CD4-positive, alpha-beta T cell treated with Interleukin-2 at 100 ng/mL for 4 hours (primary cell): ENCODE data around the gene SERINC2.
A peak's percentile ranks its signal among the peaks of the same experiment; 100 is the strongest.
"Not testable (repeated sequence)": the region's sequence is repeated elsewhere in the genome, so short reads cannot be mapped to it uniquely, and the experiment has no call there.

ENCODE experiments used
- DNase-seq: peaks from one replicate; pipeline ENCODE4 v3.0.0-alpha.2; 2020; ENCODE audit warnings: low spot score

The SERINC2 gene

DNA sequence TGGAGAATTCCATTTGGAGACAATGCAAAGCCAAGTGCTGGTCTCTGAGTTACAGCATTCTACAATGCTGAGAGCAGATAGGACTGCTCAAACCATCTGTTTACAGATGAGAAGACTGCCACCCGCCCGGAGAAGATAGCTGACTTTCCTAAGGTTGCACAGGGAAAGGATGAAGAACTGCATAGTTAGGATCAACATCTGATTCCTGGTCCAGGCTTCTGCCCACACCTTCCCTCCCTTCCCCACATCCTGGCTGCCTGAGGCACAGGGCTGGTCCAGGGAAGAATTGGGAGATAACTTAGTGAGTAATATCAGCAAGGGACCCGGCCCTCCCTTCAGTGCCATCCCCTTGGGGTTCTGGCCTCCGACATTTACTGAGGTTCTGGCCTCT is 2.0 kb downstream of the SERINC2 start:
- no peak for DNase-seq

DNA sequence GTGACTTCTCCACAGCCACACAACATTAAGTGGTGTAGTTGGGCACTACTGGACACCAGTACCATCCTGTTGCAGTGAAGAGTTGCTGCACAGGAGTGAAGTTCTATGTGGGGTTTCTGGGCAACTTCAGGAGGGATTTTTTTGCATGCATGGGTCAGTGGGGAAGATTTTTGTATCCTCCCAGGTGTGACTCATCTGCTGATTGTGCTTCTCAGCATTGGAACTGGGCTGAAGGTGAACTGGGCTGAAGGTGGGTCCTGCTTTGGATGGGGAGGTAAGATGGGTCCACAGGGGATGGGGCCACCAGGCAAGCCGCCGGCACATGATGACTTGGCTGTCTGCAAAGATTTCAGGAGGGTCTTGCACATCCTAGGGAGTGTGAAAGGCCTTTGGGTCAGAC is 2.6 kb downstream of the SERINC2 start:
- no peak for DNase-seq

DNA sequence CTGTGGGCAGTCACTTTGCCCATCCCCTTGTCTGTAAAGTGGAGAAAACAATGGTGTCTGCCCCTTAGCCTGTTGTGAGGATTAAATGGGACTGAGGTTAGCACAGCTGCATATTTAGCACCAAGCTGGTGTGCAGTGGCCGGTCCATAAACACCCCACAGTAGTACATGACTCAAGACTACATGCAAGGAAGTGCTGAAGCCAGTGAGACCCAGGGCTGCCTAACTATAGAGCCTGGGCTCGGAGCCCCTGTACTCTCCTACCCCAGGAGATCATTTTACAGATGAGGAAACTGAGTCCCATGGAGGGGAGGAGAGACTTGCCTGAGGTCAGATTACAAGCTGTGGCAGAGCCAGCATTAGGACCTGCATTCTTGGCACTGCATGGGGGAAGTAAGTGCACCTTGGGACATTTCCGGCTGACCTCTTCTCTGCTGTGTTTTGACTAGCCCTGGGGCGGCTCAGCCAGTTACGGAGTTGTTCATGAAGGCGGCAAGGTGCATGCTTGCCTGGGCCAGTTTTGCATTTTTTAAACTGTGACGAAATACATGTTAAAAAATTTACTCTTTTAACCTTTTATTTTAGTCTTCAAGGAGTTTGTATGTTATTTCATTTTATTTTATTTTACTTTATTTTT is 3.2 kb downstream of the SERINC2 start:
- no peak for DNase-seq

DNA sequence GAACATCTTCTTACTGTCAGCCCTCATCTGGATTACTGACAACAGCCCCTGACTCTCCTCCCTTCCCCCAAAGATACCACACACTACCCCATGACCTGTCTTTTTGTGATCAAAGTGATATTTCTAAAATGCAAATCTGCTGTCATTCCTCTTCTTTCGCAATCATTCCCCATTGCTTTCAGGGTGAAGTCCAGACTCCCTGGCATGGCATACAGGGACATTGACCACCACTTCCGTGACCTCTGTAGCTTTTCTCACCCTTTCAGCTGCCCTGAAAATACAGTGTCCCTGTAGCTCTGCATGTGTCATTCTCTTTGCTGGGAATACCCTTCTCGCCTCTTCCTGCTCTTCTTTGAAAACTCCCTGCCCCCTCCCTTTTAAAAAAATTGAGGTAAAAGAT is 4.1 kb downstream of the SERINC2 start:
- DNase-seq: no peak

DNA sequence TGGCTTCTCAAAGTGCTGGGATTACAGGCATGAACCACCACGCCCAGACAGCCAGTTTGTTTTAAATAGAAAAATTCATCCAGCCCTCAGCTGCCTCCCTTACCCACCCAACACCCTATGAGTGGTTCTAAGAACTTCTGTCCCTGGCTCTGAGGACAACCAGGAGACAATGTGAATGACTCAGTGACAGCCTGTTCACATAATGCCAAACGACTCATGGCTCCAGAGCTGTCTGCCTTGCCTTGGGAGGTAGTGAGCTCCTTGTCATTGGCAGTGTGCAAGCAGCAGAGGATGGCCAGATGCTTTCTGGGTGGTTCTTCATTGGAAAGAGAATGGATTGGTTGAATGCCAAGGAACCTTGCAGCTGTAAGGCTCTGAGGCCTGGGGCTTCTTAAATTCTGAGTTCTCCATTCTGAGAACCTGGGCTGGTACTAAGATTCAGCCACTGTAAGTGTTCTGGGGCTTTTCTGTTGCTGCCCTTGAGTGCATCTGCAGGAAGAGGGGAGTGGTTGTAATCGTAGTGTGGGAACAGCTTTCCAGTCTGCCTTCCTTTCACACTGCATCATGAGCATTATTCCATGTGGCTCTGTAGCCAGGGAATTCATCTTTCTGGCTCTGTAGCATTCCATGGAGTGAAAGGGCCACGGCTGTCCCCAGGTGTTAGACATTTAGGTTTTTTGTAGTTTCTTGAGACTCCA is 5.8 kb downstream of the SERINC2 start:
- no peak for DNase-seq

DNA sequence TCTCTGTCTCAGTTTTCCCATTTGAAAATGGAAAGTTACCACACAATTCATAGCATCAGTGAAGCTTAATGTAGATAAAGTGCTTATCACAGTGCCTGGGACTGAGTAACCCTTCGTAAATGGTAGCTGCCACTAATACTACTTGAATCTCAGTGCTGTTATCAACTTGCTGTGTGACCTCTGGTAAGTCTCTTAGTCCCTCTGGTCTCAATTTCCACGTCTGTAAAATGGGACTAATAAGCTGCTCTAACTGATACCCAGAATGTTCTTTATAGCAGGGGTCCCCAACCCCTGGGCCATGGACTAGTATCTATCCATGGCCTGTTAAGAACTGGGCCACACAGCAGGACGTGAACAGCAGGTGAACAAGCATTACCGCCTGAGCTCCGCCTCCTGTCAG is 7.7 kb downstream of the SERINC2 start:
- DNase-seq: no peak

DNA sequence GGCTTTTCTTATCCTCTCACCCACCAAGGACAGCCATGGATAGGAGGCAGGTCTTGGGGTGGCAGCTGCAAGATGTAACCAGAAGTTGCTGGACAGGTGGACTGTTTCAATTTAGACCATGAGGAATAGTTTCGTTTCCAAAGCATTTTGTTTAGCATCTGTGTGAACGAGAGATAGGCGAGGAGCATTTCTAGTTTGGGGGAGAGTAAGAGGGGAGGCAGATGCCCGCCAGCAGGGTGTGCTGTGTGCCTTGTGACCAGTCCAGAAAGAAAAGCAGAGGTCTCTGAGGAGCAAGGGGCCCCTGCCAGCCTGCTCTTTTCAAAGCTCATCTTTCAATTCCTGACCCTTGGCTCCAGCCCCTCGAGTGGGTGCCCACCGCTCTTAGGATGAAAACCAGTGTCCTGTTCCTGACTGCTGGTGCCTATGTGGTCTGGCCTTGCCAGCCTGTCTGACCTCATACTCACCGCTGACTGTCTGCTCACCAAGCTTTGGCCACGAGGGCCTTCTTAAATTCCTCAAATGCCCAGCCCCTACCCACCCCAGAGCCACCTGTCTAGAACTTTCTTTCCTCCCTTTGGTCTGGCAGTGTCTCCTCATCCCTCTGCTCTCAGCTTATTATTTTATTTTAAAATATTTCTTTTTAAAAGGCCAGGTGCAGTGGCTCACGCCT is 8.5 kb downstream of the SERINC2 start:
- DNase-seq: no peak

DNA sequence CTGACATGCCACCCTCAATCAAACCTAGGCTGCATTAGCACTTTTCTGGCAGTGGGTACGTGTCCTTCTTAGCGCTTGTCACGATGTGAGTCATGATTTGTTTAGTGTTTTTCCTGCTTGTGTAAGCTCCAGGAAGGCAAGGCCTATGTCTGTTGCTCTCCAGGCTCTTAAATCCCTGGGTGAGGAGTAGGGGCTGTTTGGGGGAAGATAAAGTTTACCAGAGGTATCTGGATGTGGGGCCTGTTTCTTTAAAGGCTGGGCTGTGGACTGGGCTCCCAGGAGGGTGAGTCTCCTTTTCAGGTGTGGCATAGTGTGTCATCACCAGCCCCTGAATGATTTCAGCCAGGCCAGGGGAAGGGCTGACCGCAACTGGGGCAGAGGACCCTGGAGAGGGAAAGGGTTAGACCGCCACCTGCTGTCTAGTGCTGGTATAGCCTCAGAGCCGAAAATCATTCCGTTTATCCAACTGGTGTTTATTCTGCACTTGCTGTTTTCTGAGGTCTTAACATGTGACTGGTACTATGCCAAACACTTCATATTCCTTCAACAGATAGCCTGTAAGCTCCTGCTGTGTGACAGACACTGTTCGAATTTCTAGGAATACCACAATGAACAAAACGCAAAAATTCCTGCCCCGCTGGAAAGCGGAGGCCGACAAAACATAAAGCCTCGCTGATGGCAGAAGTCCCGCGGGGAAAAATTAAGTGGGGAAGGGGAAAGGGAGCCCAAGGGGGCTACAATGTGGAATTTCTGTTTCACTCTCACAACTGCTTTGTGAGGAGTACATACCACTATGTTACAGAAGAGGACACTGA is 9.7 kb downstream of the SERINC2 start:
- peak; percentile 67 for DNase-seq

DNA sequence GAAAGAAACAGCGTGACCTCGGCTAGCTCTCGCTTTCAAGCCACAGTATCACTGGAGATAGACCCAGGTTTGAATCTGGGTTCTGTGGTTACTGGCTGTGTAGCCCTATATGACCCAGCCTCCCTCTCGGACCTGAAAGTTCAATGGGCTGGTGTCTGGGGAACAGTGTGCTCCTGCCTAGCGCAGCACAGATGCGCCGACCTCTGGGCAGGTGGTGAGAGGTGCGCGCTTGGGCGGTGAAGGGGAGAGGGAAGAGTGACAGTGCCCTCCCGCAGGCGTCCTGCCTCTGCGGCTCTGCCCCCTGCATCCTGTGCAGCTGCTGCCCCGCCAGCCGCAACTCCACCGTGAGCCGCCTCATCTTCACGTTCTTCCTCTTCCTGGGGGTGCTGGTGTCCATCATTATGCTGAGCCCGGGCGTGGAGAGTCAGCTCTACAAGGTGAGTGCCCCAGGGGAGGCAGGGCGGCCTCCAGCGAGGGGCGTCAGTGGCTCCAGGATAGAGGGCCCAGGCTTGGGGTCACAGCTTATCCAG is 10.5 kb downstream of the SERINC2 start:
- DNase-seq: no peak

DNA sequence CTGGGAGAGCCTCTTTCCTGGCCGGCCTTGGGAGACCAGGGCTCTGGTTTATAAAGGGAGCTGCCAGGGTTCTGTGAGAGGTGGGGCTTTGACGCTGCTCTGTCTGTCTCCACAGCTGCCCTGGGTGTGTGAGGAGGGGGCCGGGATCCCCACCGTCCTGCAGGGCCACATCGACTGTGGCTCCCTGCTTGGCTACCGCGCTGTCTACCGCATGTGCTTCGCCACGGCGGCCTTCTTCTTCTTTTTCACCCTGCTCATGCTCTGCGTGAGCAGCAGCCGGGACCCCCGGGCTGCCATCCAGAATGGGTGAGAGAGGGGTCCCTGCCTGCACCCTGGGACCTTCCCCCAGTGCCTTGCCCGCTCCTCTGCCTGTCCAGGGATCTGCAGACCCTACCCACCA is 11.6 kb downstream of the SERINC2 start:
- DNase-seq: no peak

DNA sequence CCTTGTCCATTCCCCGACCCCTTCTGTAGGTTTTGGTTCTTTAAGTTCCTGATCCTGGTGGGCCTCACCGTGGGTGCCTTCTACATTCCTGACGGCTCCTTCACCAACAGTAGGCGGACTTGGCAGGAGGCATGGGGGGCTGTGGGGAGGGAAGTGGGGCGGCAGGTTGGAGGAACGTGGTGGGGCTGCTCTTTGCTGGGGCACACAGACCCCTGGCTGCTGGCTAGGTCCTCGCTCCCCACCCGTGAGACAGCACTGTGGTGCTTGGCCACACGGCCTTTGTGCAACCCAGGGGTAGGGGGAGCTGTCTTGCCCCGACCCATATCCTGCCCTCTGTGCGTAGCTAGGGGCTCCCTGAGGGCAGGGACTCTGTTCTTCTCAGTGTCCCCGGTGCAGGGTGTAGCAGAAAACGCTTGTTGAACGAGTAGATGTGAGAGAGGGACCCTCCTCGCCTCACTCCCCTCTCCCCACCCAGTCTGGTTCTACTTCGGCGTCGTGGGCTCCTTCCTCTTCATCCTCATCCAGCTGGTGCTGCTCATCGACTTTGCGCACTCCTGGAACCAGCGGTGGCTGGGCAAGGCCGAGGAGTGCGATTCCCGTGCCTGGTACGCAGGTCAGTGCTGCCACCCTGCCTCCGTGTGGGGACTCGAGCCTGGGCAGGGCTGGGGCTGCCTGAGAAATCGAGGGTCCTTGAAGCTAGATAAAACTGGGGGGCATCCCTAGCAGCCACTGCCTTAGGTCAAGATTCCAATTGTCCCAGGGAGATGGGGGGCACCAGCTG is 12.5 kb downstream of the SERINC2 start:
- DNase-seq: no peak

DNA sequence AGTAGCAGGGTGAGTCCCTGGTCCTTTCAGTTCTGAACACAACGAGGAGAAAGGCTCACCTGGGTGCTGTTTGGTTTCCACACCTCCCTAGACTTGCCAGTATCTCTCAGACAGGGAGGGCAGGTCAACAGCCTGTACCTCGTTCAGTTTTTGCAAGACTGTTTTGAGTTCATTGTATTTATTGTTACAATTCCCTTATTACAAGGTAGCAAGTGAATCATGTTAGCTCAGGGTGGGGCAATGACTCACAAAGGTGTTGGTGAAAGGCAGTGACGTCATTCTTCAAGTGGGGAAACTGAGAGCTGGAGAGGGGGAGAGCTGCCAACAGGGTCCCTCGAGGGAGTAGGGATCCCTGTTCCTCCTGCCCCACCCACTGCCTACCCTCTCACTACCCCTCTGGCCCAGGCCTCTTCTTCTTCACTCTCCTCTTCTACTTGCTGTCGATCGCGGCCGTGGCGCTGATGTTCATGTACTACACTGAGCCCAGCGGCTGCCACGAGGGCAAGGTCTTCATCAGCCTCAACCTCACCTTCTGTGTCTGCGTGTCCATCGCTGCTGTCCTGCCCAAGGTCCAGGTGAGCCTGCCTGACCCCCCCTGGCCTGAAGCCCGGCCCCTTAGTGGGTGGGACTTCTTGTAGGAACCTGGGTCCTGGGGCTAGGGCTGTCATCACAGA is 13.4 kb downstream of the SERINC2 start:
- DNase-seq: no peak

DNA sequence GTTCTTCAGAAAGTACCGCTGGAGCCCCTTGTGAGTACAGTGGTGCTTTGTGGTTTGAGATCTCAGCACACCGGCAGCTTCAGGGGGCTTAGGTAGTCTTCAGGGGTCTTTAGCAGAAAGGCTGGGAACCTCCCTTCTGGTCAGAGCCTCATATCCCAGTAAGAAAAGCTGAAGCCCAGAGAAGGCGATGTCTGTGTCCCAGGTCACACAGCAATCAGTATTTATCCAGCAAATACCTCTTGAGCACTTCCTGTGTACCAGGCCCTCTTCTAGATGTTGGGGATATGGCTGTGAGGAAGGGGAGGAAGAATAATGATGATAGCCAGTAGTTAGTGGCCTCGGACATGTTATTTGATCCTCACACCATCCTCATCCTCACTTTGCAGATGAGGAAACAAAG is 14.3 kb downstream of the SERINC2 start:
- no peak for DNase-seq

DNA sequence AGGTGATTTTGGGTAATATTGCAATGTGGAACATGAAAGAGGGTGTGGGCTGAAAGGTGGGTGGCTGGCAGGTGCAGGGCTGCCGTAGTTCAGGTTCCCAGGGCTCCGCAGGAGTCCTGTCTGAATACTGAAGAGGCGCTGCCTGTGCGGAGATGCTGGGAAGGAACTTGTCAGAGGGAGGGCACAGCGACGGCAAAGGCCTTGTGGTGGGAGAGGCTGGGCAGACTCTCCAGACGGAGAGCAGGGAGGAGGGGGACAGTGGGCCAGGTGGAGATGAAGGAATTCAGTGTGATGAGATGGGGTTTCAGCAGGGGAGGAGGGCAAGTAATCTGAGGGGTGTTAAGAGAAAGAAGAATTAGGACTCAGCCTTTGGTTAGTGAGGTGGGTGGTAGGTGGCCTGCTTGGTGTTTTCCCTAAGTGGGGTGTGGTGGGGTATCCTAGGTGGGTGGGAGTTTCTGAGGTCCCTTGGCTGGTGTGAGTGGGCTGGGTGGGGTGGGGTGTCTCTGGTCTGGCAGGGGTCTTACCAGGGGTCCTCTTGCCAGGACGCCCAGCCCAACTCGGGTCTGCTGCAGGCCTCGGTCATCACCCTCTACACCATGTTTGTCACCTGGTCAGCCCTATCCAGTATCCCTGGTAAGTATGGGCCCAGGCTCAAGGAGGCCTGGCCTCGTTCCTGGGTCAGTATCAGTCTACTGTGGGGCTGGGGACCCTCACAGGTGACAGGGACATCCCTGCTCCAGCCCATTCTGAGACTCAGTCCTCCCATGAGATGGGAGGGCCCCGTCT is 15.6 kb downstream of the SERINC2 start:
- DNase-seq: no peak

DNA sequence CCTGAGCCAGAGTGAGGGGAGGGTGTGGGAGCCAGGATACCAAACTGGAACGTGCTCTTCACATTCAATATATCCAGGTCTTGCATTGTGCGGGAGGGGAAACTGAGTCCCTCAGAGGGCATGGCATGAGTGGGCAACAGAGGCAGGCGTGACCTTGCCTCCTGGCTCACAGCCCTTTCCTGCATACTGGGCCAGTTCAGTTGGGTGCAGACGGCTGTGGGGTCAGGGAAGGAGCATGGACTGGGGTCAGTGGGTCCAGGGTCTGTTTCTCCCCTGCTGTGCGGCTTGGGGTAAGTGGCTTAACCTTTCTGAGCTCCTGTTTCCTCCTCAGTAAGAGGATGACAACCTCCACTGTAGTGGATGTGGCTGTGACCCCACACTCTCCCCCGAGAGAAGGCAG is 16.6 kb downstream of the SERINC2 start:
- DNase-seq: no peak

DNA sequence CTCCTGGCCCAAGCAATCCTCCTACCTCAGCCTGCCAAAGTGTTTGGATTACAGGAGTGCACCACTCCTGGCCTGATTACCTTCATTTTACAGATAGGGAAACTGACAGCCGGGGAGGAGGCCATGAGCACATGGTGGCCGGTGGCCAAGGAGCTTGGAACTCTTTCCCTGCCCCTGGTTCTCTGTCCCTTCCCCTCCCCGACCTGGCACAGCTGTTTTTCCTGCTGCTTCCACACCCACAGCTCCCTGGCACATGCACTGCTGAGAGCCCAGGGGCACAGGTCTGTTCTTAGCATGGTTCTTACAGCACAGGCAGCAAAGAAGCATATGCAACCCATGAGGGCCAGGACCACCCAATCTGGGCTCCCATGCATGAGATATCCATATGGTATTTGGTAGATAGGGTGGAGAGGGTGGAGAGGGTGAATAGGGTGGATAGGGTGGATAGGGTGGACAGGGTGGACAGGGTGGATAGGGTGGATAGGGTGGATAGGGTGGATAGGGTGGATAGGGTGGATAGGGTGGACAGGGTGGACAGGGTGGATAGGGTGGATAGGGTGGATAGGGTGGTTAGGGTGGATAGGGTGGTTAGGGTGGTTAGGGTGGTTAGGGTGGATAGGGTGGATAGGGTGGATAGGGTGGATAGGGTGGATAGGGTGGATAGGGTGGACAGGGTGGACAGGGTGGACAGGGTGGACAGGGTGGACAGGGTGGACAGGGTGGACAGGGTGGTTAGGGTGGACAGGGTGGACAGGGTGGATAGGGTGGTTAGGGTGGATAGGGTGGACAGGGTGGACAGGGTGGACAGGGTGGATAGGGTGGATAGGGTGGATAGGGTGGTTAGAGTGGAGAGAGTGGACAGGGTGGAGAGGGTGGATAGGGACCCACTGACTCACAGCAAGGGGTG is 18.6 kb downstream of the SERINC2 start:
- not testable (repeated sequence) for DNase-seq

DNA sequence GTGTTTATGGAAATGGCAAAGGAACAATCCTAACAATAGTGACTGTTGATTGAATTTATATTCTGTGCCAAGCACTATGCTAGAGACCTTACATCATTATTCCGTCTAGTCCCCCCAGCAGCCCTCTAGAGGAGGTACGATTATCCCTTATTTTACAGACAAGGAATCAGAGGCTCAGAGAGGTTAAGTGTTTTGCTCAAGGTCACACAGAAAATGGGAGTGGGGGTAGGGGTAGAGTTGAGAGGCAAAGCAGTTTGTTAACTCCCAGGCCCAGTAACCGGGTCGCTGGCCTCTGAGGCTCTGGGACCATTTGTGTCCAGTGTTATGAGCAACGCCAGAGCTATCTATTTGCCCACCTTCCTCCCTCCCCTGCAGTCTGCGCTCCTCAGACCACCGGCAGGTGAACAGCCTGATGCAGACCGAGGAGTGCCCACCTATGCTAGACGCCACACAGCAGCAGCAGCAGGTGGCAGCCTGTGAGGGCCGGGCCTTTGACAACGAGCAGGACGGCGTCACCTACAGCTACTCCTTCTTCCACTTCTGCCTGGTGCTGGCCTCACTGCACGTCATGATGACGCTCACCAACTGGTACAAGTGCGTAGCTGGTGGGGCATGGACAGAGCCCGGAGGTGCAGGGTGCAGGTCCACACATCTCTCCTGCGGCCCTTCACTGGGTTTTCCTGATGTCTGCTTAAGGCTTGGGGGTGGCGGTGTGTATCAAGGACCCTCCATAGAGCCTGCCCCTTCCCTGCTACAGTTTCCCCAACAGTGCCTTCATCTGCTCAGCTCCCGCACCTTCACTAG is 19.8 kb downstream of the SERINC2 start:
- no peak for DNase-seq

DNA sequence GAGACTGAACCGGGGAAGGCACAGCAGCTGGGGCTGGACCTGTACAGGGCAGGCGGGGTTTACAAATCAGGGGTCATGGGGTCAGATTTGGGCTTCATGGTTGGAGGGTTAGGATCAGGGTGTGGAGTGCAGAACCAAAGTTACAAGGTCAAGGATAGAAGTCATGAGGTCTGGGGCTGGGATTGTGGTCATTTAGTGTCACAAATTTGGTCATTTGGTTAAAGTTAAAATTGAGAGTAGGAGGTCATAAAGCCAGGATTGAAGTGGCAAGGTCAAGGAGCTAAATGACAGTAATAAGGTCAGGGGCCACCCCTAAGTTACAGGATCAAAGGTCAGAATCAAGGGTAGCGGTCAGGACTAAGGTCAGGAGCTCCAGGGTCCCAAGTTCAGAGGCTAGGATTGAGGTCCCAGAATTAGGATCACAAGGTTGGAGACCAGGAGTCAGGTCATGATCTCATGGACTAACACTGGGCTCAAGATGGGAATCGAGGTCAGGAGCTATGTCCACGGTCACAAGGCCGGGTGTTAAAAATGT is 20.4 kb downstream of the SERINC2 start:
- no peak for DNase-seq
